Measurements from ENCODE around the gene ITPRID1.

- TF ChIP-seq EZH2phosphoT487 (IDR thresholded peaks at IDR 0.05; ENCODE audit: borderline replicate concordance) = no peak
- no peak for TF ChIP-seq CTCF (conservative IDR thresholded peaks at IDR 0.05; ENCODE audit: low read length)
These were observed 174.5 kb downstream of the ITPRID1 start for GRCh38 chr7:31688372-31688771.
